Immature natural killer cell (primary cell): ENCODE results near the gene BOLA1. TPM values are rescaled to one million over a fixed set of nuclear protein-coding genes. Genes with fewer than 3 reads are reported as not detected.

Experiments
- DNase-seq, 3 donors: peaks; one replicate each; pipeline ENCODE4 v3.0.0; 2022; ENCODE audit warnings: mixed read lengths in 1 of 3
- H3K27ac Mint-ChIP-seq, 6 donors: one replicate each; pipeline ENCODE4 v1.8.0; 2020; ENCODE audit warnings: mixed read lengths in 6 of 6, mild to moderate bottlenecking in 5 of 6, inconsistent platforms in 4 of 6, moderate library complexity in 3 of 6
- H3K27me3 Mint-ChIP-seq, 3 donors: one replicate each; pipeline ENCODE4 v1.8.0; 2020 to 2021; ENCODE audit warnings: low read depth in 3 of 3, mild to moderate bottlenecking in 3 of 3, mixed read lengths in 3 of 3, moderate library complexity in 3 of 3, inconsistent platforms in 1 of 3
- H3K36me3 Mint-ChIP-seq, 3 donors: one replicate each; pipeline ENCODE4 v1.8.0; 2020; ENCODE audit warnings: mixed read lengths in 3 of 3, inconsistent platforms in 2 of 3, mild to moderate bottlenecking in 2 of 3
- H3K4me1 Mint-ChIP-seq, 2 donors: one replicate each; pipeline ENCODE4 v1.8.0; 2020; ENCODE audit warnings: inconsistent platforms in 2 of 2, mild to moderate bottlenecking in 2 of 2, mixed read lengths in 2 of 2, moderate library complexity in 1 of 2
- H3K4me3 Mint-ChIP-seq, 5 donors: one replicate each; pipeline ENCODE4 v1.8.0; 2020; ENCODE audit warnings: mild to moderate bottlenecking in 5 of 5, mixed read lengths in 5 of 5, inconsistent platforms in 3 of 5, moderate library complexity in 3 of 5
- H3K9me3 Mint-ChIP-seq, 6 donors: one replicate each; pipeline ENCODE4 v1.8.0; 2020; ENCODE audit warnings: mild to moderate bottlenecking in 6 of 6, mixed read lengths in 6 of 6, inconsistent platforms in 4 of 6, moderate library complexity in 3 of 6
- polyA plus RNA-seq, 3 donors: library from polyadenylated mRNA; unstranded; fragments of 300-500 nt; fragmentation: Illumina TruSeq; gene quantifications; one replicate each; pipeline ENCODE4 v1.2.3, GENCODE V29; 2021

Gene BOLA1
- polyA plus RNA-seq, 3 donors from 2014 or later, result 12.6 to 35.2 (median 30.4) TPM

- no peak for DNase-seq
- Mint-ChIP-seq H3K4me1 (no peaks in the 10 kb centered on the region), H3K27ac (no peak overlapping the region), H3K27me3 (peaks cover 4 to 8% (median 5%) of the 10 kb centered on the region in 3 donors), H3K36me3 (peaks cover 0 to 4% (median 3%) of the 10 kb centered on the region in 3 donors), H3K4me3 (no peak overlapping the region), H3K9me3 (no peaks in the 10 kb centered on the region)
Observed at GRCh38 chr1:149906570-149907075, 7.3 kb downstream of the BOLA1 start.

- Mint-ChIP-seq H3K27ac (no peak overlapping the region), H3K27me3 (peaks cover 12 to 26% (median 16%) of the 10 kb centered on the region in 3 donors), H3K4me1 (peaks cover 12 to 14% of the 10 kb centered on the region in 2 donors), H3K36me3 (no peaks in the 10 kb centered on the region), H3K9me3 (no peaks in the 10 kb centered on the region), H3K4me3 (no peak overlapping the region)
- DNase-seq, result no peak
Observed at GRCh38 chr1:149914545-149914944, 15.2 kb downstream of the BOLA1 start.

- no peak for DNase-seq
- Mint-ChIP-seq H3K27me3 (peaks cover 12 to 24% (median 12%) of the 10 kb centered on the region in 3 donors), H3K4me3 (peak overlapping the region in 3 of 5 donors; percentile 24 to 28 (median 26)), H3K4me1 (peaks cover 12 to 14% of the 10 kb centered on the region in 2 donors), H3K27ac (no peak overlapping the region), H3K9me3 (no peaks in the 10 kb centered on the region), H3K36me3 (peaks cover 0 to under 1% (median 0%) of the 10 kb centered on the region in 3 donors)
Observed at GRCh38 chr1:149915429-149916192, 16.2 kb downstream of the BOLA1 start.

GRCh38 chr1:149916193-149916897, 17.0 kb downstream of the BOLA1 start:
- H3K9me3 Mint-ChIP-seq, result no peaks in the 10 kb centered on the region
- DNase-seq, result no peak
- peaks cover 12 to 14% of the 10 kb centered on the region in 2 donors for H3K4me1 Mint-ChIP-seq
- peaks cover 0 to 3% (median 0%) of the 10 kb centered on the region in 3 donors for H3K36me3 Mint-ChIP-seq
- peak overlapping the region in 4 of 5 donors; percentile 26 to 69 (median 48) for H3K4me3 Mint-ChIP-seq
- peaks cover 8 to 24% (median 12%) of the 10 kb centered on the region in 3 donors for H3K27me3 Mint-ChIP-seq
- peak overlapping the region in 1 of 6 donors; percentile 34 for H3K27ac Mint-ChIP-seq

- no peaks in the 10 kb centered on the region for H3K9me3 Mint-ChIP-seq
Observed at GRCh38 chr1:149916898-149917252, 17.5 kb downstream of the BOLA1 start.

GRCh38 chr1:149917571-149918144, 18.3 kb downstream of the BOLA1 start, which contains the start of gene SV2A:
Gene SV2A, minus strand, starts transcription at chr1:149917844. Its CDS starts 4,004 bp downstream, at chr1:149913840.
- Mint-ChIP-seq H3K27me3 (peaks cover 7 to 22% (median 12%) of the 10 kb centered on the region in 3 donors), H3K36me3 (peaks cover 4 to 10% (median 8%) of the 10 kb centered on the region in 3 donors), H3K4me1 (peaks cover 12 to 14% of the 10 kb centered on the region in 2 donors), H3K27ac (no peak within 1 kb of the TSS), H3K4me3 (peak within 1 kb of the TSS; percentile 47 to 78 (median 76)), H3K9me3 (no peaks in the 10 kb centered on the region)
- DNase-seq, result no peak

More at GRCh38 chr1:149916898-149917252, 17.5 kb downstream of the BOLA1 start:
- no peak overlapping the region for H3K27ac Mint-ChIP-seq
- no peak for DNase-seq
- peaks cover 12 to 14% of the 10 kb centered on the region in 2 donors for H3K4me1 Mint-ChIP-seq
- H3K4me3 Mint-ChIP-seq, result peak overlapping the region in 4 of 5 donors; percentile 47 to 76 (median 59)
- peaks cover 7 to 24% (median 12%) of the 10 kb centered on the region in 3 donors for H3K27me3 Mint-ChIP-seq
- peaks cover 4 to 8% (median 4%) of the 10 kb centered on the region in 3 donors for H3K36me3 Mint-ChIP-seq

- Mint-ChIP-seq H3K36me3 (peaks cover 28 to 42% (median 39%) of the 10 kb centered on the region in 3 donors), H3K9me3 (no peaks in the 10 kb centered on the region), H3K27ac (peak overlapping the region in 3 of 6 donors; percentile 1 to 57 (median 26)), H3K4me3 (no peak overlapping the region), H3K4me1 (peaks cover 36 to 50% of the 10 kb centered on the region in 2 donors), H3K27me3 (peaks cover 3 to 17% (median 6%) of the 10 kb centered on the region in 3 donors)
- DNase-seq, result no peak
Observed at GRCh38 chr1:149923626-149924025, 24.3 kb downstream of the BOLA1 start.

GRCh38 chr1:149925345-149925744, 26.0 kb downstream of the BOLA1 start:
- Mint-ChIP-seq H3K36me3 (peaks cover 28 to 42% (median 39%) of the 10 kb centered on the region in 3 donors), H3K27me3 (peaks cover 0 to 19% (median 5%) of the 10 kb centered on the region in 3 donors), H3K9me3 (no peaks in the 10 kb centered on the region), H3K27ac (peak overlapping the region in 4 of 6 donors; percentile 34 to 57 (median 45)), H3K4me3 (peak overlapping the region; percentile 42 to 96 (median 56)), H3K4me1 (peaks cover 43 to 59% of the 10 kb centered on the region in 2 donors)
- DNase-seq, result no peak

- Mint-ChIP-seq H3K4me1 (peaks cover 43 to 59% of the 10 kb centered on the region in 2 donors), H3K9me3 (no peaks in the 10 kb centered on the region), H3K36me3 (peaks cover 28 to 42% (median 37%) of the 10 kb centered on the region in 3 donors), H3K4me3 (peak overlapping the region; percentile 56 to 97 (median 78)), H3K27me3 (peaks cover 0 to 20% (median 5%) of the 10 kb centered on the region in 3 donors), H3K27ac (peak overlapping the region in 5 of 6 donors; percentile 39 to 80 (median 45))
- no peak for DNase-seq
Observed at GRCh38 chr1:149925751-149926150, 26.4 kb downstream of the BOLA1 start.

- H3K27ac Mint-ChIP-seq, result peak overlapping the region; percentile 24 to 95 (median 40)
- no peak for DNase-seq
- H3K4me1 Mint-ChIP-seq, result peaks cover 43 to 59% of the 10 kb centered on the region in 2 donors
Observed at GRCh38 chr1:149926296-149926695, 26.9 kb downstream of the BOLA1 start.

GRCh38 chr1:149927056-149927562, 27.7 kb downstream of the BOLA1 start:
- peaks cover 43 to 59% of the 10 kb centered on the region in 2 donors for H3K4me1 Mint-ChIP-seq

More at GRCh38 chr1:149926296-149926695, 26.9 kb downstream of the BOLA1 start:
- peak overlapping the region; percentile 56 to 97 (median 67) for H3K4me3 Mint-ChIP-seq
- H3K9me3 Mint-ChIP-seq, result no peaks in the 10 kb centered on the region
- peaks cover 28 to 42% (median 36%) of the 10 kb centered on the region in 3 donors for H3K36me3 Mint-ChIP-seq
- peaks cover 0 to 20% (median 5%) of the 10 kb centered on the region in 3 donors for H3K27me3 Mint-ChIP-seq

GRCh38 chr1:149927563-149928400, 28.4 kb downstream of the BOLA1 start, which contains the start of gene SF3B4:
Gene SF3B4, minus strand, starts transcription at chr1:149927803. Its CDS starts 44 bp downstream, at chr1:149927759.
- Mint-ChIP-seq H3K4me1 (peaks cover 43 to 59% of the 10 kb centered on the region in 2 donors), H3K27me3 (peaks cover 3 to 20% (median 8%) of the 10 kb centered on the region in 3 donors), H3K27ac (peak within 1 kb of the TSS; percentile 94 to 100 (median 98)), H3K36me3 (peaks cover 24 to 34% (median 29%) of the 10 kb centered on the region in 3 donors), H3K4me3 (peak within 1 kb of the TSS; percentile 93 to 97 (median 96)), H3K9me3 (peaks cover 0 to 2% (median 0%) of the 10 kb centered on the region in 6 donors)
- peak; percentile 93 to 94 (median 94) for DNase-seq

More at GRCh38 chr1:149927056-149927562, 27.7 kb downstream of the BOLA1 start:
- DNase-seq, result no peak
- Mint-ChIP-seq H3K4me3 (peak overlapping the region; percentile 93 to 97 (median 96)), H3K27ac (peak overlapping the region; percentile 94 to 100 (median 98)), H3K36me3 (peaks cover 24 to 38% (median 29%) of the 10 kb centered on the region in 3 donors), H3K9me3 (peaks cover 0 to 2% (median 0%) of the 10 kb centered on the region in 6 donors), H3K27me3 (peaks cover 0 to 20% (median 7%) of the 10 kb centered on the region in 3 donors)
